GM12878 (cell line): ENCODE results near the gene SSC4D. TPM values are rescaled to one million over a fixed set of nuclear protein-coding genes. Genes with fewer than 3 reads are reported as not detected.

Experiments used
- ATAC-seq: fragments of 200-7000 bp; cut with Tn5 transposase; 3 replicates; pipeline ENCODE4 v1.9.1; 2020; ENCODE audit warnings: mild to moderate bottlenecking, moderate library complexity
- BruUV-seq: library from RNA; stranded (reverse); fragments of 400-500 nt; replicated peaks from 2 replicates; lab custom pipeline; 2021; lab: Mats Ljungman, UMichigan
- CTCF ChIA-PET: fragments of 300-600 bp; sonication (Branson Sonifier 250); formaldehyde crosslinking; extraction: SDS; loops from one replicate; lab custom pipeline; 2021; ENCODE audit warnings: inconsistent platforms; lab: Yijun Ruan, JAX
- POLR2A ChIA-PET: fragments of 350-600 bp; formaldehyde crosslinking; extraction: SDS; loops from one replicate; lab custom pipeline; 2021; ENCODE audit warnings: inconsistent platforms; lab: Charles Lee
- RAD21 ChIA-PET: fragments of 300-600 bp; sonication (Branson Sonifier 250); formaldehyde crosslinking; loops from one replicate; lab custom pipeline; 2023; ENCODE audit warnings: antibody characterized with exemption; ENCODE audit not compliant: unreplicated experiment; lab: Charles Lee
- SMC1A ChIA-PET: fragments of 300-600 bp; sonication (Branson Sonifier 250); formaldehyde crosslinking; loops from one replicate; lab custom pipeline; 2023; ENCODE audit not compliant: unreplicated experiment, uncharacterized antibody; lab: Charles Lee
- DNase-seq: peaks from one replicate; pipeline ENCODE4 v3.0.0-alpha.2; 2011; ENCODE audit warnings: low read depth, low spot score
- FAIRE-seq: peaks from 3 replicates; lab custom pipeline; 2011; peaks lifted over from hg19 to GRCh38; lab: Jason Lieb, UNC
- H2AFZ ChIP-seq: 2 replicates; pipeline ENCODE4 v1.6.0; 2011; ENCODE audit warnings: low read depth, low read length, control low read depth; ENCODE audit not compliant: control insufficient read depth
- H3K27ac ChIP-seq: 2 replicates; pipeline ENCODE4 v1.5.1; 2011; ENCODE audit warnings: control low read depth; ENCODE audit not compliant: control insufficient read depth, insufficient read depth
- H3K27me3 ChIP-seq, 2 experiments: replicated peaks in 1 of 2; 2 replicates each; pipeline versions ENCODE4 v1.6.0 to v1.6.1; 2011; ENCODE audit warnings: low read length in 1 of 2; ENCODE audit not compliant: control insufficient read depth in 2 of 2, insufficient read depth in 2 of 2
- H3K36me3 ChIP-seq, 2 experiments: 2 replicates each; pipeline ENCODE4 v1.5.1; 2011; ENCODE audit warnings: low read length in 1 of 2; ENCODE audit not compliant: control insufficient read depth in 2 of 2, insufficient read depth in 2 of 2
- H3K4me1 ChIP-seq: 2 replicates; pipeline ENCODE4 v1.6.1; 2011; ENCODE audit warnings: mild to moderate bottlenecking, low read length, moderate library complexity, mixed read lengths; ENCODE audit not compliant: control insufficient read depth, insufficient read depth
- H3K4me2 ChIP-seq: 2 replicates; pipeline ENCODE4 v1.6.0; 2011; ENCODE audit warnings: control low read depth; ENCODE audit not compliant: control insufficient read depth, insufficient read depth
- H3K4me3 ChIP-seq: fragments of 200-600 bp; sonication (generic); 2 replicates; pipeline ENCODE4 v1.5.1; 2016
- H3K79me2 ChIP-seq: 2 replicates; pipeline ENCODE4 v1.6.0; 2011; ENCODE audit warnings: low read length; ENCODE audit not compliant: control insufficient read depth, insufficient read depth
- H3K9ac ChIP-seq: 2 replicates; pipeline ENCODE4 v1.8.0; 2011; ENCODE audit warnings: low read length, control low read depth, mixed read lengths; ENCODE audit not compliant: control insufficient read depth, insufficient read depth
- H3K9me3 ChIP-seq: replicated peaks from 3 replicates; pipeline ENCODE4 v1.5.1; 2011; ENCODE audit warnings: mild to moderate bottlenecking, low read length; ENCODE audit not compliant: control insufficient read depth, insufficient read depth
- H4K20me1 ChIP-seq: 2 replicates; pipeline ENCODE4 v1.6.0; 2011; ENCODE audit not compliant: control insufficient read depth, insufficient read depth
- MXI1 ChIP-seq: fragments of 150-350 bp; IDR thresholded peaks from 2 replicates; pipeline ENCODE4 v1.6.1; 2011; ENCODE audit warnings: low read depth, mild to moderate bottlenecking, inconsistent platforms, low read length, improper control_type of control experiment
- POLR2AphosphoS5 ChIP-seq: IDR thresholded peaks from 2 replicates; pipeline ENCODE4 v1.6.1; 2011; ENCODE audit warnings: mild to moderate bottlenecking, low read length, inconsistent platforms
- STAT3 ChIP-seq: IDR thresholded peaks from 2 replicates; pipeline ENCODE4 v1.6.1; 2011; ENCODE audit warnings: low read depth, low read length, improper control_type of control experiment
- WGBS: methylation state at CpG from one replicate; pipeline ENCODE4 v1.1.6; 2016; ENCODE audit warnings: low lambda C conversion rate; ENCODE audit not compliant: insufficient replicate concordance, insufficient coverage; ENCODE audit errors: missing lambda C conversion rate; 5-methylcytosine and 5-hydroxymethylcytosine counted together
- in situ Hi-C: fragments of 300-500 bp; cut with MboI; formaldehyde crosslinking; loops from 9 replicates; pipeline ENCODE4 v1.14.3; 2018; ENCODE audit warnings: mixed read lengths
- intact Hi-C: fragments of 100-400 bp; cut with micrococcal nuclease; formaldehyde crosslinking; loops from one replicate; pipeline ENCODE4 v1.14.2; 2022; ENCODE audit not compliant: unreplicated experiment
- polyA plus RNA-seq, 11 experiments: library from polyadenylated mRNA; depleted of rRNA in 4 of 11; unstranded in 6 of 11; stranded (reverse) in 5 of 11; fragments of >200 nt; fragmentation: Nextera tagmentation in 4 of 11; fragmentation: Illumina TruSeq in 1 of 11; extraction: Ambion mirVana in 4 of 11; extraction: Trizol in 1 of 11; gene quantifications; 1 replicate in 1 of 11; 2 replicates in 10 of 11; pipeline versions ENCODE4 v1.2.1 to v1.2.3, GENCODE V29; 2011 to 2016; ENCODE audit warnings: inconsistent platforms in 2 of 11, missing spikeins in 2 of 11, low read depth in 1 of 11
- total RNA-seq, 4 experiments: library from RNA; depleted of rRNA in 3 of 4; stranded (reverse); fragments of >200 nt in 3 of 4; fragmentation: Illumina TruSeq in 1 of 4; extraction: Trizol in 1 of 4; gene quantifications; 2 replicates each; pipeline versions ENCODE4 v1.2.1 to v1.2.3, GENCODE V29; 2013 to 2021
- TF ChIP-seq, protein P1 (sequence below): IDR thresholded peaks from 2 replicates; pipeline ENCODE4 v1.6.1; 2011; ENCODE audit warnings: borderline replicate concordance, low read depth, mild to moderate bottlenecking, moderate library complexity, low read length; ENCODE audit not compliant: insufficient read depth, poor library complexity, severe bottlenecking

The SSC4D gene
- total and polyA plus RNA-seq, 10 of the 15 experiments (the other 5 are each of a cell fraction or from before 2014, with no cell fraction given) = 0.08 to 0.79 (median 0.25) TPM; not detected in 1

DNA sequence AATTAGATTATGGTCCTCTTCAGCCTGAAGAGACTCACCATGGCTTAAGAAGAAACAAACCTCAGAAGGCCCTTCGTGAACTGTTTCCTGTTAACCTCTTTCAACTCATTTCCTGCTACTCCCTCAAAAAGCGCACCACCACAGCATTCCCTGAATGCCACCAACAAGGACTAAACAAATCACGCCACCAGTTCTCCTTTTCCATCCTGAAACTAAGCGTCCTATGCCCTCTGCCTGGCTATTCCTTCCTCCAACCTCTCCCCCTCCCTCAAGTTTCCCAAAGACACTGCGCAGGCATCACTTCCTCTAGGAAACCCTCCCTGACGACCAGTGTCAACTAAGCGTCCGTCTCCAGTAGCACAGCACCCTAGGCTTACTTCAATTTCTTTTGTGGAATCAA is 62.7 kb downstream of the SSC4D start:
- Histone ChIP-seq H3K9ac (no peak overlapping the region), H2AFZ (no peak overlapping the region), H3K9me3 (no peaks in the 10 kb centered on the region), H3K36me3 (peaks cover 26 to 54% of the 10 kb centered on the region in 2 experiments), H3K4me3 (no peak overlapping the region), H3K27me3 (no peaks in the 10 kb centered on the region), H3K4me1 (no peaks in the 10 kb centered on the region; the same call in 1 of the 2 replicates), H3K27ac (no peak overlapping the region), H4K20me1 (peaks cover 16% of the 10 kb centered on the region), H3K4me2 (no peak overlapping the region), H3K79me2 (peaks cover 58% of the 10 kb centered on the region)
- no peak for DNase-seq
- intact Hi-C loops = no loop called here
- TF ChIP-seq, protein P1, sequence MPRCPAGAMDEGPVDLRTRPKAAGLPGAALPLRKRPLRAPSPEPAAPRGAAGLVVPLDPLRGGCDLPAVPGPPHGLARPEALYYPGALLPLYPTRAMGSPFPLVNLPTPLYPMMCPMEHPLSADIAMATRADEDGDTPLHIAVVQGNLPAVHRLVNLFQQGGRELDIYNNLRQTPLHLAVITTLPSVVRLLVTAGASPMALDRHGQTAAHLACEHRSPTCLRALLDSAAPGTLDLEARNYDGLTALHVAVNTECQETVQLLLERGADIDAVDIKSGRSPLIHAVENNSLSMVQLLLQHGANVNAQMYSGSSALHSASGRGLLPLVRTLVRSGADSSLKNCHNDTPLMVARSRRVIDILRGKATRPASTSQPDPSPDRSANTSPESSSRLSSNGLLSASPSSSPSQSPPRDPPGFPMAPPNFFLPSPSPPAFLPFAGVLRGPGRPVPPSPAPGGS = no peak
- no peak for TF ChIP-seq STAT3
- TF ChIP-seq POLR2AphosphoS5 = 0 out of 2 replicates have a peak, but pooled peaks have one; percentile 19
- ChIA-PET RAD21 (no interaction called here), POLR2A (no interaction called here), CTCF (no interaction called here), SMC1A (no interaction called here)
- in situ Hi-C loops = no loop called here
- 92% methylated on average over 8 of the region's 8 CpGs for WGBS
- no TSS peak for BruUV-seq
- ATAC-seq = no peak
- no peak for FAIRE-seq

DNA sequence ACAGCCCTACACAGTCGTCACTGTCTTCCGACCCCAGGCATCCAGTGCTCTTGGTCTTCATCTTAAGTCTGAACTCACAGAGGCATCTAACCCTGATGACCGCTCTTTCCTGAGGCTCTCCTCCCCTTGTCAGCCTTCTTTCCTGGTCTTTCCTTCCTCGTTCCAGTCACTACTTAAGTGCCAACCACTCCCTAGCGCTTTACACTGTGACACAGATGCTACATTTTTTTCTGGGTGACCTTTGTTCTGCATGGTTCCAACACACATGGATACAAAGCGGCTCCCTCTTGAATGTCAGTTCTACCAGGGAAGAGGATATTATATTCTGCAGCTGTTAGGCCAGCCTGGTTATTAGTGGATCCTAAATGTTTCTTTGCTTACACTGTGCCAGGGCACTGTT is 63.4 kb downstream of the SSC4D start:
- H3K9me3 ChIP-seq = no peaks in the 10 kb centered on the region
- ChIA-PET CTCF (no interaction called here), RAD21 (no interaction called here), SMC1A (no interaction called here), POLR2A (no interaction called here)
- H3K4me2 ChIP-seq = no peak overlapping the region
- TF ChIP-seq POLR2AphosphoS5 (peak; percentile 13), MXI1 (no peak)
- 100% methylated on average over 6 of the region's 6 CpGs for WGBS
- no peak overlapping the region for H3K27ac ChIP-seq
- no peak overlapping the region for H3K9ac ChIP-seq
- peaks cover 57% of the 10 kb centered on the region for H3K79me2 ChIP-seq
- DNase-seq (no peak), FAIRE-seq (no peak), ATAC-seq (no peak)
- H3K4me3 ChIP-seq = no peak overlapping the region
- H3K27me3 ChIP-seq = no peaks in the 10 kb centered on the region
- H3K36me3 ChIP-seq = peaks cover 26 to 54% of the 10 kb centered on the region in 2 experiments
- no peaks in the 10 kb centered on the region; the same call in 1 of the 2 replicates for H3K4me1 ChIP-seq
- no TSS peak for BruUV-seq
- intact Hi-C loops (no loop called here), in situ Hi-C loops (no loop called here)
- no peak overlapping the region for H2AFZ ChIP-seq
- peaks cover 16% of the 10 kb centered on the region for H4K20me1 ChIP-seq
